ENCODE data around the gene PPM1H.
A peak's percentile ranks its signal among the peaks of the same experiment; 100 is the strongest.

PPM1H gene

GRCh38 chr12:62738105-62738504 lies 196.8 kb downstream of the PPM1H start:
- no peak for DNase-seq (ENCODE audit: low spot score)
- no peak overlapping the region for H3K27ac ChIP-seq
- ChIA-PET CTCF (interaction anchor here (0.9 kb wide), 1 partner anchor 56 kb away, joined by 4 read pairs; no protein-coding TSS in a partner anchor), POLR2A (ENCODE audit: low non-redundant PET) (interaction anchor here (0.5 kb wide), 1 partner anchor 35 kb away, joined by 4 read pairs; no protein-coding TSS in a partner anchor)
- TF ChIP-seq CTCF (conservative IDR thresholded peaks at IDR 0.05; ENCODE audit: low read depth): no peak

GRCh38 chr12:62737615-62738014 lies 197.3 kb downstream of the PPM1H start:
- POLR2A ChIA-PET (ENCODE audit: low non-redundant PET): no interaction called here
- H3K27ac ChIP-seq: no peak overlapping the region
- CTCF ChIA-PET: interaction anchor here (0.9 kb wide), 1 partner anchor 57 kb away, joined by 4 read pairs; no protein-coding TSS in a partner anchor
- no peak for TF ChIP-seq CTCF (conservative IDR thresholded peaks at IDR 0.05; ENCODE audit: low read depth)
- DNase-seq (ENCODE audit: low spot score): no peak

- POLR2A ChIA-PET (ENCODE audit: low non-redundant PET): no interaction called here
Measured at GRCh38 chr12:62737188-62737587, 197.8 kb downstream of the PPM1H start.

GRCh38 chr12:62736596-62736995 lies 198.4 kb downstream of the PPM1H start:
- ChIA-PET POLR2A (ENCODE audit: low non-redundant PET) (no interaction called here), CTCF (no interaction called here)
- no peak for DNase-seq (ENCODE audit: low spot score)
- TF ChIP-seq CTCF (conservative IDR thresholded peaks at IDR 0.05; ENCODE audit: low read depth): no peak
- H3K27ac ChIP-seq: no peak overlapping the region

More at GRCh38 chr12:62737188-62737587, 197.8 kb downstream of the PPM1H start:
- TF ChIP-seq CTCF (conservative IDR thresholded peaks at IDR 0.05; ENCODE audit: low read depth): no peak
- no peak for DNase-seq (ENCODE audit: low spot score)
- no peak overlapping the region for H3K27ac ChIP-seq
- CTCF ChIA-PET: interaction anchor here (0.9 kb wide), 1 partner anchor 57 kb away, joined by 4 read pairs; no protein-coding TSS in a partner anchor

GRCh38 chr12:62732861-62733427 lies 202.0 kb downstream of the PPM1H start:
- peak overlapping the region; percentile 65 for H3K27ac ChIP-seq
- ChIA-PET POLR2A (ENCODE audit: low non-redundant PET) (no interaction called here), CTCF (interaction anchor here (0.6 kb wide), 1 partner anchor 249 kb away, joined by 4 read pairs; no protein-coding TSS in a partner anchor)
- peak; percentile 68 for DNase-seq (ENCODE audit: low spot score)
- TF ChIP-seq CTCF (conservative IDR thresholded peaks at IDR 0.05; ENCODE audit: low read depth): no peak

- CTCF ChIA-PET: no interaction called here
- POLR2A ChIA-PET (ENCODE audit: low non-redundant PET): no interaction called here
- TF ChIP-seq CTCF (conservative IDR thresholded peaks at IDR 0.05; ENCODE audit: low read depth): no peak
- DNase-seq (ENCODE audit: low spot score): peak; percentile 24
- no peak overlapping the region; the same call in 1 of the 2 replicates for H3K27ac ChIP-seq
Measured at GRCh38 chr12:62731055-62731820, 203.7 kb downstream of the PPM1H start.

Measured in RWPE1 (cell line).